NCI-H2171 treated with DMSO at 0.1 percent for 48 hours (cell line): ENCODE results near the gene ACSM6.

Source experiments
- DNase-seq: peaks from one replicate; lab custom pipeline; 2025; lab: John Stamatoyannopoulos, UW

The ACSM6 gene

DNA sequence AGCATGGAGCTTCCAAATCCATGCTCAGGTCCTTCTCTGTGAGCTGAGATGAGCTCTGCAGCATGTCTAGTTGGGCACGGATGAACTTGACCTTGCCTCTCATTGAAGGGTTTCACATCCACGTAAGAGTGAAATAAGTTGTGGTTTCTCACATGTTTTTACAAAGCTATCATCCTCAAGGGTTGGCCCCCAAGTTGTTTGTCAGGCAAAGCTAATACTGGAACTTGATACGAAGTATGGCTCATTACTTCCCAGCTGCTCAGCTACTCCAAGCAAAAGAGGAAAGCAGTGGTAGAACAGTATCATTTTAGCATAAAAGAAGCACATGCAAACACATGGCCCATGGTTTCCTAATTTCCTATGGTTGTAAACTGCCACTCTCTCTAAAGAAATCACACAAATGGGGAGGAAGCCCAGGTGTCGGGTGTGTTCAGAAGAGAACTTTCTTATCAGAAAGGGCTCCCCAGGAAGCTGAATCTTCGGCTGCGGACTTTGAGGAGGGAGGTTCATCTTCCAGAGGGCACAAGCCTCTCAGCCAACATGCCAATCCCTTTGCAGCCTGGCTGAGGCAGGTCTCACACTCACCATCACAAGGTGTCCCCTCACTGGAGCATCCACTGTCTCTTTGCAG is 51.5 kb downstream of the ACSM6 start:
- DNase-seq, result peak; percentile 54

DNA sequence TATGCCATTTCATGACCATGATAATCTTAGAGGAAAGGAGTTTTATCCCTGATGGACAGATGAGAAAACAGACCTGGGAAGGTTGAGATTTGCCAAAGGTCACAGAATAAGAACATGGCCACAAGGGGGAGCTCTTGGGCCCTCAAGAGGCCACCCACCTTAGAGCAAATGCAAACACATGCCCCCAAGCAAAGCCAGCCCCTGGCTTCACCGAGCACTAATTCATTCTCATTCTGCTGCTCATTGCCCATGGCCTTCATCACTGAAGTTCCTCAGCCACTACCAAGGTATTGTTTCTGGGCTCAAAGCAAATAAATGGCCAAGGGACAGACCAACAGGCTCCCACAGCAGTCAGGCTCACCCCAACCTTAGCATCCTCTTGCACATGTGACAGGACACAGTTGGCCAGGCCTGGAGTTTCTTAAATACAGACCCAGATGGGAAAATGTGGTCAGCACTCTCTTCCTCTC is 52.6 kb downstream of the ACSM6 start:
- peak; percentile 34 for DNase-seq

DNA sequence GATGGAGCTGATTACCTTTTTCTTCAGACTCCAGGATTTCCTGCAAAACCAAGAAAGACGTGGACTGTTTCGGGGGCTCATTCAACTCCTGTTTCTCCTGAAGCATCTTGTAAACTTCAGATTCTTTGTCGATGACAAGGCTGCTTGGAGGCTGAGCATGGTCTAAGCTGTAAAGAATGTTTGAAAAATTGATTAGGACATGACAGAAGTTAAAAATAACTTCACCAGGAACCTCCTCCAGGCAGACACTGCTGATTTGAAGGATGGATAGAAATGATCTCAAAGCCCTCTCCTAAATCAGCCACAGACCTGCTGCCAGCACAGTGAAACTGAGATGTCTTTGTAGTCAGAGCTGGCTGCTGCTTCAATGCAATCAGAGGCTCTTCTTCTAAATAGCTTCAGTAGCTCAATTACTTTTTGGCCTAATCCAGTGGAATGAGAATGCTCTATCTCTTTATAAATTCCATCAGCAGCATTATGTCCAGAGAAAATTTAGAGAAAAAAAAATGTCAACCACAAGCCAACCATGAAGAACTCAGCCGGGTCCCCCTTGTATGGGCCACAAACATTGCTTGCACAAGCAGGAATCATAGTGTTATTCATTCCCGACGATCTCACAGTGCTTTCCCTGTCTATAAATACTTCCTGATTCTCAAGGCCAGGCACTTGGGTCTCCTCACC is 53.3 kb downstream of the ACSM6 start:
- no peak for DNase-seq

DNA sequence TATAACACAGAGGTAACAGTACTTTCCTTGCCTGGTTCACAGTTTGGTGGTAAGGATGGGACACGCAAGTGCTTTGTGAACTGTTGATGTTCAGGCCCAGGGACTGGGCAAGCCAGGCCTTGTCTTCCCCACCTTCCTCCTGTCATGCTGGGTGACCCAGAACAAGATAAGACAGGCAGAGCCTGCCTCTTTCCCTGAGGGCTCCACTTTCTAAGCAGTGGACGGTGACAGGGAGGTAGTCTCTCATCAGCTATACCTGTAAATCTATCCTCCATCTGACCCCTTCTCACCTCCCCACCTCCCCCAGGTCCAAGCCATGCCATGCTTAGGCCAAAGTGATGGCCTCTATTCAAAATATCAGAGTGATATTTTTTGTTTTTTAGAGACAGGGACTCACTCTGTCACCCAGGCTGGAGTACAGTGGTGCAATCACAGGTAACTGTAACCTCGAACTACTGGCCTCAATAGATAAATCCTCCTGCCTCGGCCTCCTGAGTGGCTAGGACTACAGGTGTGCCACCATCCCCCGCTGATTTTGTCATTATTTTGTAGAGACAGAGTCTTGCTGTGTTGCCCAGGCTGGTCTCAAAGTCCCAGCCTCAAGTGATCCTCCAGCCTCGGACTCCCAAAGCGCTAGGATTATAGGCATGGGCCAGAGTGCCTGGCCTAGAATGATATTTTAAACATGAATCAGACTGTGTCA is 54.0 kb downstream of the ACSM6 start:
- DNase-seq, result no peak

DNA sequence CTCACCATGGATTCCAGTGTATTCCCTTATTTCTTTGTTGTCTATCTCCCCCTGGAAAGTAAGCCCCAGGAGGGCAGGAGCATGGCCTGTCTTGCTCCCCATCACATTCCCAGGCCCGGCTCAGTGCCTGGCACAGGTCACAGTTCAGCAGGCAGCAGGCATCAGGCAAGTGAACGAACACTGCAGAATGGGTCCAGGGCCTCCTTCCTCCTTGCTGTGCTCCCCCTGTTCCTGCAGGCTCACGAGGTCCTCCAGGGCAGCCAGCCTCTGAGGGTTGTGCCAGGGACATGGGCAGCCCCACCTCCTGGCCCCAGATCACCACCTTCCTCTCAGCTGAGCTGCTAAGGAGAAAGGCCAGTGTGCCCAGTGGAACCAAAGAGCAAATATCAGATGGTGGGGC is 55.0 kb downstream of the ACSM6 start:
- no peak for DNase-seq

DNA sequence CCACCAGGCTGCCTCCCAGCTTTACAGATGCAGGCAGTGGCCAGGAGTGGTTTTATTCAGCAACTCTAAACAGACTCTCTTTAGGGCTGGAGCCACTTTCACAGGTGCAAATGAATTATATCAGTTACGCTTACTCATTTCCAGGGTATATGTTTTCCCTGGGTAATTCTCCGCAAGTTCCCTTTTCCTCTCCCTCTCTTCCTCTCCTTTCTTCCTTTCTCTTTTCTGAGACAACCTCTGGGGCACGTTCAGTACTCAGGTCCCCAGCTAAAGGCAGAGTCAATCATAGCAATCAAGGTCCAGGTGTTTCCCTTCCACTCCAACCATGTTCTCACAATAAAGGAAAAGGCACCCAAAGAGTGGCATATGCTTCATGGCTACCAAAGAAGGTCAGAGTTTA is 55.4 kb downstream of the ACSM6 start:
- DNase-seq, result no peak

DNA sequence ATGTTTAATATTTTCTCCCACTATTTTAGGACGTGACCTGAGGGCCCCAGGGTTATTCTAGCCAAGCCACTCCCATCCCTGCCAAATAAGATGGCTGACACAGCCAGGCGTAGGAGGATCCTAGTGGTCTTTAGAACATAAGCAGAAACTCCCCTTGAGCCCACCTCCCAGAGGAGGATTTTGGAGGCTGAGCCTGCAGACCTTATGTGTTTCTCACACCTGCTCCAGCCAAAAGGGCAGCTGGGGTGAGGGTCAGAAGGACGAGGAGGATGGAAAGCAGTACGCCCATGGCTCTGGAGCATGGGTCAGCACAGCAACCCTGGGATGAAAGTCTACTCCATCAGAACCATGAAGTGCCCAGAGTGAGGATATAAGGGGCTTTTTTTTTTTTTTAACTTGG is 56.8 kb downstream of the ACSM6 start:
- DNase-seq, result no peak

DNA sequence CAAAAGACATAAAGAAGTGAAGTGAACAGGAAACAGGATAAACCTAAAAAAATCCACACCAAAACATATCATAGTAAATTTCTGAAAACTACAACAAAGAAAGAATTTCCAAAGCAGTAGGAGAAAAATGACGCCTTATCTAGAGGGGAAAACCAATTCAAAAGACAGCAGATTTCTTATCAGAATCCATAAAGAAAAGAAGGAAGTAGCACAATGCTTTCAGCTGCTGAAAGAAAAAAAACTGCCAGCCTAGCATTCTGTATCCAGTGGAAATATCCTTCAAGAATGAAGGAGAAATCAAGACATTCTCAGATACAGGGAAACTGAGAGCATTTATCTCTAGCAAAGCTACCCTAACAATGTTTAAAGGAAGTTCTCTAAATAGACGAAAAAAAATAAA is 59.0 kb downstream of the ACSM6 start:
- DNase-seq, result no peak

DNA sequence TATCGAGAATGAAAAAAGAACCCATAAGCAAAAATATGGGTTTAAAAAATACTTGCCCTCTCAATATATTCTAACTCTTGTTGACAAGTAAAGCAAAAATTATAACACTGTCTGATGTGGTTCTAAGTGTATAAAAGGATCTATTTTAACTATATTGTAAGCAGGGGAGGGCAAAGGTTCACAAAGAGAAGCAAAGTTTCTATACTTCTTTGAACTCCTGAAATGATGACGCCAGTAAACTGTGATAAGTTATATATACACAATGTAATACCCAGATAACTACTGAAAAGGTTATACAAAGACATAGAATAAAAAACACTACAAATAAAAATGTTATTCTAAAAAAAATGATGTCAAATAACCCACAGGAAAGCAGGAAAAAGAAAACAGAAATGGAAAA is 59.6 kb downstream of the ACSM6 start:
- no peak for DNase-seq

DNA sequence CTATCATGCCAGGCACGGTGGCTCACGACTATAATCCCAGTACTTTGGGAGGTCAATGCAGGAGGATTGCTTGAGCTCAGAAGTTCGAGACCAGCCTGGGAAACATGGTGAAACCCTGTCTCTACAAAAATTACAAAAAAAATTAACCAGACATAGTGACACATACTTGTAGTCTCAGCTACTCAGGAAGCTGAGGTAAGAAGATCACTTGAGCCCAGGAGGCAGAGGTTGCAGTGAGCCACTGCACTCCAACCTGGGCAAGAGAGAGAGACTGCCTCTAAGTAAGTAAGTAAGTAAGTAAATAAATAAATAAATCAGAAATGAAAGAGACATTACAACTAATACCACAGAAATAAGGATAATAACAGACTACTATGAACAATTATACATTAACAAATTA is 60.6 kb downstream of the ACSM6 start:
- DNase-seq, result no peak

DNA sequence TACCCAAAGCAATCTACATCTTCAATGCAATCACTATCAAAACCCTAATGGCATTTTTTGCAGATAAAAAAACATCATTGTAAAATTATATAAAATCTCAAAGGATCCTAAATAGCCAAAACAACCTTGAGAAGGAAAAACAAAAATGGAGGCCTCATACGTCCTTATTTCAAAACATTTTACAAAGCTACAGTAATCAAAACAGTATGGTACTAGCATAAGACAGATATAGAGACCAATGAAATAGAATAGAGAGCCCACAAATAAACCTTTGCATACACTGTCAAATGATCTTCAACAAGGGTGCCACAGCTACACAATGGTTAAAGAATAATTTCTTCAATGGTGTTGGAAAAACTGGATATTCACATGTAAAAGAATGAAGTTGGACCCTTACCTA is 62.2 kb downstream of the ACSM6 start:
- no peak for DNase-seq

DNA sequence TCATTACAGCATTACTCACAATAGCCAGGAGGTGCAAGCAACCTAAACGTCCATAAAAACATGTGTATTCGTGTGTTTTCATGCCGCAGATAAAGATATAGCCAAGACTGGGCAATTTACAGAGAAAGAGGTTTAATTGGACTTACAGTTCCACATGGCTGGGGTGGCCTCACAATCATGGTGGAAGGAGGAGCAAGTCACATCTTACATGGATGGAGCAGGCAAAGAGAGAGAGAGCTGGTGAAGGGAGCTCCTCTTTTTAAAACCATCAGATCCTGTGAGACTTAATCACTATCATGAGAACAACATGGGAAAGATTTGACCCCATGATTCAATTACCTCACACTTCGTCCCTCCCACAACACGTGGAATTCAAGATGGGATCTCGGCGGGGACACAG is 63.8 kb downstream of the ACSM6 start:
- DNase-seq, result no peak

DNA sequence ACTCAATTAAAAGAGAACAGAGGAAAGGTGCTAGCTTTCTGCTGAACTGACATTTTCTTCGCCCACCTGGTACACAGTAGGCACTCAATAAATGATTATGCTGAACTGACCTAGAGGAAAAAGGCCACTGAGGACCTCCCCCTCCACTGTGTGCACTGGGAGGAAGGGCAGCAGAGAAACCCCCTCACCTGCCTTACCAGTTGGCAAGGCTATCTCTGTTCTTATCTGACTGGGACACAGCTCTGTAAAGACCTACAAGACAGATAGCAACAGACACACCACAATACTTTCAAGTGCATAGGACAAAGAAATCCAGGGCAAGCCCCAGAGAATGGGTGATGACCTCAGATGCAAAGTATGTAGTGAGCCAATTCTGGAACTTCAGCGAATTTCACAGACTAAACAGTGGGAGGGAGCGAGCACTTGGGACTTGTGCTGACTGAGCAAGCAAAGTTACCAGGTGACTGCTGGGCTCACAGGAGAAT is 66.4 kb downstream of the ACSM6 start:
- DNase-seq, result no peak

DNA sequence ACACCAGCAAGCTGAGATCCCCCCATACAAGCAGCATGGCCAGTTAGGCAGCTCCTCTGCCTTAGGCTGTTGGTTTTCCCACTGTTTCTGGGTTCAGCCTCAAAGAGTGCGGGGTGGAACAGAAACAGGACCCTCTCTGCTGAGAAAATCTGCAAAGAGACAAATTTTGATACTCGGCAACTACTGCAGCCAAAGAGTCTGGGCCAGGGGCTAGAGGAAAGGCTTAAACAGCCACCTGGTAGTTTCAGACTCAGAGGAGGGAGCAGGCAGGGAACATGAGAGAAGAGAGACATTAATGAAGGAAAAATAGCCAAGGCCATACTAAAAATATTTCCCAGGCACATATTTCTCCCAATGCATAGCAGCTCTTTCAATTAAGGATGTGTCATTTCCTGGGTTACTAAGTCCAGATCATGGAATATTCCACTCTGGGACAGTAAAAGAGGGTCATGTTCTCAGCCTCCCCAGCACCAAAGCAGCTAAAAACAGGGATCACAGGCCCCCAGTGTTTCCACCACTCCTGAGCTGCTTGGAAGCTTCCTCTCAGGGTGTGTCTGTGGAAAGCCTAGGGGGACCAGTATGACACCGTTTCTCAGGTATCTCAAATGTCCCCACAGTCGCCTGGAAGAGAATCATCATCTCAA is 67.0 kb downstream of the ACSM6 start:
- DNase-seq, result no peak

DNA sequence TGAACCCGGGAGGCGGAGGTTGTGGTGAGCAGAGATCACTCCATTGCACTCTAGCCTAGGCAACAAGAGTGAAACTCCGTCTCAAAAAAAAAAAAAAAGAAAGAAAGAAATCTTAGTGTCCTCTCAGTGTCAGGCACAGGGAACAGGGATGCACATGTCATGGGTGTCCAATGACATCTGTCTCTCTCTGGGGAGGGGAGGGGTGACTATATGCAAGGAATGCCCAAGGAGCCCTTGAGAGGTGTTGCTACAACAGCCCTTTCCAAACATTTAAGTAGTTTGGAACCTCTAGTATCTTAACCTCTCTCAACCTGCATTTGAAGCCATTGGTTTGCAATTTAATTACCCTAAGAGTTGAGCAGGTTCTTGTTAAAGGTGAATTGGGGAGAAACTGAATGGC is 67.9 kb downstream of the ACSM6 start:
- DNase-seq, result no peak

DNA sequence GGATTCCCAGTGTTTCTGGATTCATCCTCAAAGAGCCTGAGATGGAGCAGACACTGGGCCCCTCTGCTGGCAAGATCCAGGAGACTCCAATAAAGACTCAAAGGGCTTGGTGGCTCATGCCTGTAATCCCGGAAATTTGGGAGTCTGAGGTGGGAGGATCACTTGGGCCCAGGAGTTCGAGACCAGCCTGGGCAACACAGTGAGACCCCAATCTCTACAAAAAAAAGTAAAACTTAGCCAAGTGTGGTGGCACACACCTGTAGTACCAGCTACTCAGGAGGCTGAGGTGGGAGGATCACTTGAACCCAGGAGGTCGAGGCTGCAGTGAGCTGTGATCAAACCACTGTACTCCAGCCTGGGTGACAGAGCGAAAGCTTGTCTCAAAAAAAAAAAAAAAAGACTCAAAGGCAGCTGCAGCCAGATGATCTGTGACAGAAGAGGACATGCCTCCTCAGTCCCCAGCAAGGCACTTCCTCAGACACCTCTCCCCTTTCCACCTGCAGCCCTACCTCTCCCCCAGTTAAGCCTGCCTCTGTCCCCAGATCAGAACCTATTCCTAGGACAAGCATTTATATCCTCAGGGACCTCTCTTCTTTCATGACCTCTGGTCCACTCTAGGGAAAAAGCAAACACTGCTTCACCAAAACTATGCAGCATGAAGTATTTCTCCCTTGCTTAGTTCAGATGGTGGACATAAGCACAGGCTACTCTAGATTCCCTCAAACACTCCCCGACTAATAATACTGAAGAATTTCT is 68.9 kb downstream of the ACSM6 start:
- no peak for DNase-seq

DNA sequence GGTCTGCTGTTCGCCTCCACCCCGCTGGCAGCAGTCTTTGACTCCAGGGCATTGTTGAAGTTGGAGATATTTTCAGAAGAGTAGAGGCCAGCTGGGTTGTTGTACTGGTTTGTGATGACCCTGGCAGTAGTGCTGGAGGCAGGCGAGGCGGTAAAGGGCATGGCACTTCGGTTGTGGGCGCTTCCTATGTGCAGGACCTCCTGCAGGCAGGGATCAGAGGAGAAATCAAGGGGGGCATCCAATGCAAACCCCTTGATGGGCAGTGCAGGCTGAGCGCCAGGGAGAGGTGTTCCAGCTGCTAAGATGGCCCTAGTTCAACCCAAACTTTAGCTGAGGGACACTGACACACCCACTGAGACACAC is 69.8 kb downstream of the ACSM6 start:
- DNase-seq, result no peak

DNA sequence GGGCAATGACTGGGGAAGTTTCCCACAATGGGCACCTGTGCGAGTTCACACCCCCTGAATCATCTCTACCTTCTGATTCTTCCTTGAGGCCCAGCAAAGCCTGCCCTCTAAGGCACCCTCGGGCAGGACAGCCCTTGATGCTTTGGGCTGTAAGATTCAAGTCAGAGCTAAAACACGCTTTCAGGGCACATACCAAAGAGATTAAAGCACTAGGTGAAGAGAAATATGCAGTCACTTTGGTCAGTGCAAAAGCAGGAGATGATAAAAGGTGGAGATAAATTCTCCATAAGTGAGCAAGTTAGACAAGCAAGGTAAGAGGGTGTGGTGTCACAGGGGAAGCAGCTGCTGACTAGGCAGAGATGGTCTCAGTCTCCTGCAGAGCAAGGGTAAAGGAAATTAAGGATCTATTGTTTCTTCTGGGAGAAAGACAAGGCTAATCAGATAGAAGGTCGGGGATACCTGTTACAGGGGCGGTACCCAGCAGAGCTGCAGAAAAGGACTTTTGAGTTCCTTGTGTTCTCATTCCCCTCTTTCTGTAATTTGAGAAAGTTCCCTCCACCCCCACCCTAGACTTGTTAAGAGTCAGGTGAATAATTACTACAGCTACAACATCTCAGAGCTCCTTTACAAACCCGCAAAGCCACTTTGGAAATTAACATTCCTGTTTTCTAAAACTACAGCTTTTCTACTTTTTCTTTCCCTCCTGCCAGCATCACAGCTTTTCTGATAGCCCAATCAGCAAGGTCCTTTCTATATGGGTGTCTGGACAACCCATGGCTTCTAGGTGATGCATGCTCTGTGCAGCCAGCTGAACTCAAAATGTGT is 70.4 kb downstream of the ACSM6 start:
- no peak for DNase-seq

DNA sequence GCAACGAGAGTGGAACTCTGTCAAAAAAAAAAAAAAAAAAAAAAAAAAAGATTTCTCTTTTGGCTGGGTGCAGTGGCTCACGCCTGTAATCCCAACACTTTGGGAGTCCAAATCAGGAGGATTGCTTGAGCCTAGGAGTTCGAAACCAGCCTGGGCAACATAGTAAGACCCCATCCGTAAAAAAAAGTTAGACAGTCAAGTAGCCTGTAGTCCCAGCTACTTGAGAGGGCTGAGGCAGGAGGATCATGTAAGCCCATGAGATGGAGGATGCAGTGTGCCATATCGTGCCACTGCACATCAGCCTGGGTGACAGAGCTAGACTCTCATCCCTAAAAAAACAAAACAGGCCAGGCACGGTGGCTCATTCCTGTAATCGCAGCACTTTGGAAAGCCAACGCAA is 71.5 kb downstream of the ACSM6 start:
- DNase-seq, result no peak

DNA sequence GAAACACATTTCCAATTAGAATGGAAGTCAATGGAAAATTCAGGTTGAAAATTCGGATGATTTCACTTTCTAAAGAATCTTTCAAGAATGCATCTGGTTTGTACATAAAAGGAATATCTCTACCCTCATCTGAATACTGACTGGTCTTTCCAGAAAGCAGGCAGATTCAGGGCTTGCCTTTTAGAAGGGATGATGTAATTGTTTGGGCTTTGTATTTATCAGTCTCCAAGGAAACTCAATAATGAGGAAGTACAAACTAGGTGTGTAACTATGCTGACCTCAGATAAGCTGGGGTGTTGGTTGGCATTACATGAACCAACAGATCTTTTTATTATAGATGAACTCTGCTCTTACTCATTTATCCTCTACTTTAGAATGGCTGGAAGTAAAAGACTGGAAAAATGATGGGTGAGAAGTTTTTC is 72.6 kb downstream of the ACSM6 start:
- peak; percentile 42 for DNase-seq

DNA sequence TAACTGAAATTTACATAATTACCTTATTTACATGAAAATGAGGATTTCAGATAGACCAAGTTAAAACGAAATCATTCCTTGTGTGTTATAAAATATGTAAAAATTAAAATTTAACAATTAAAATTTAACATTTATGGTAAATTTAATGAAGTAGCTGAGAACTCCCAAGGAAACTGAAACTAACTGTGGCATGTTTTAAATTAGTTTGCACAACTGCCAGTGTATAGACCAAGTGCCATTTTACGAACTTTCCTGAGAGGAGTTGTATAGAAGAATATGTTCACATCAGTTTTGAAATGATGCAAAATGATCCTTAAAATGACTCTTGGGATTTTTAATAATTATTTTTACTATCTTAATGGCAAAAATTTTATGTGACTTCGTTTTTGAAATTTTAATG is 73.2 kb downstream of the ACSM6 start:
- DNase-seq, result no peak
